K562 (cell line): Measurements from ENCODE around the gene BTRC. TPM values are rescaled to one million over a fixed set of nuclear protein-coding genes. Genes with fewer than 3 reads are reported as not detected.

ENCODE experiments used
- CBFB ChIP-seq: sonication (generic); formaldehyde crosslinking; IDR thresholded peaks from 2 replicates; pipeline ENCODE4 v1.4.0; 2020; ENCODE audit warnings: mild to moderate bottlenecking, missing genetic modification reagents
- CREBBP ChIP-seq: IDR thresholded peaks from one replicate; pipeline ENCODE4 v1.6.1; 2012; ENCODE audit warnings: low read depth, mild to moderate bottlenecking, control low read depth, inconsistent platforms, low read length
- HCFC1 ChIP-seq: IDR thresholded peaks from 2 replicates; pipeline ENCODE4 v1.6.1; 2012; ENCODE audit warnings: low read depth, low read length, improper control_type of control experiment
- L3MBTL2 ChIP-seq: fragments of 450-650 bp; IDR thresholded peaks from 2 replicates; pipeline ENCODE4 v1.6.1; 2016; ENCODE audit warnings: mild to moderate bottlenecking, moderate library complexity
- MAFF ChIP-seq: IDR thresholded peaks from 2 replicates; pipeline ENCODE4 v1.6.1; 2012; ENCODE audit warnings: low read length, improper control_type of control experiment
- MBD2 ChIP-seq: sonication (generic); IDR thresholded peaks from 2 replicates; pipeline ENCODE4 v1.6.1; 2016; ENCODE audit warnings: low read depth, borderline replicate concordance
- NFE2 ChIP-seq: IDR thresholded peaks from 2 replicates; pipeline ENCODE4 v1.6.1; 2014; ENCODE audit warnings: antibody characterized with exemption, low read depth
- NR2C2 ChIP-seq, 2 experiments: fragments of 200-800 bp in 1 of 2; sonication (Bioruptor generic) in 1 of 2; sonication (generic) in 1 of 2; formaldehyde crosslinking in 1 of 2; IDR thresholded peaks; 2 replicates each; pipeline versions ENCODE4 v1.6.1 to v1.8.0; 2016 to 2022; ENCODE audit warnings: mild to moderate bottlenecking in 1 of 2, missing compliant biosample characterization in 1 of 2, missing genetic modification characterization in 1 of 2, missing genetic modification reagents in 1 of 2
- POU5F1 ChIP-seq: fragments of 150-350 bp; IDR thresholded peaks from 2 replicates; pipeline ENCODE4 v1.6.1; 2014; ENCODE audit warnings: borderline replicate concordance, low read length, low read depth, mild to moderate bottlenecking; ENCODE audit not compliant: partially characterized antibody
- SIX5 ChIP-seq, 2 experiments: IDR thresholded peaks; 2 replicates each; pipeline ENCODE4 v1.6.1; 2011; ENCODE audit warnings: low read length in 2 of 2, borderline replicate concordance in 1 of 2, low read depth in 1 of 2, mild to moderate bottlenecking in 1 of 2, moderate library complexity in 1 of 2; ENCODE audit not compliant: insufficient read depth in 1 of 2
- SLC30A9 ChIP-seq: fragments of 250-450 bp; sonication (Bioruptor Pico); IDR thresholded peaks from 2 replicates; pipeline ENCODE4 v1.8.0; 2022; ENCODE audit warnings: mild to moderate bottlenecking, moderate library complexity
- TRIM28 ChIP-seq: fragments of 450-650 bp; IDR thresholded peaks from 2 replicates; pipeline ENCODE4 v1.6.1; 2017
- ZNF324 ChIP-seq: fragments of 250-450 bp; sonication (Bioruptor Pico); IDR thresholded peaks from 2 replicates; pipeline ENCODE4 v1.4.0; 2020; ENCODE audit warnings: mild to moderate bottlenecking
- polyA plus RNA-seq, 8 experiments: library from polyadenylated mRNA; depleted of rRNA in 4 of 8; stranded (reverse) in 5 of 8; unstranded in 3 of 8; fragments of >200 nt; fragmentation: Nextera tagmentation in 2 of 8; fragmentation: Illumina TruSeq in 1 of 8; extraction: Ambion mirVana in 2 of 8; extraction: Trizol in 1 of 8; gene quantifications; 2 replicates each; pipeline versions ENCODE4 v1.2.1 to v1.2.3, GENCODE V29; 2011 to 2014; ENCODE audit warnings: inconsistent platforms in 1 of 8, missing spikeins in 1 of 8
- total RNA-seq, 7 experiments: library from RNA; depleted of rRNA in 6 of 7; stranded (reverse); fragments of >200 nt in 6 of 7; fragmentation: Illumina TruSeq in 2 of 7; extraction: Trizol in 2 of 7; gene quantifications; 2 replicates each; pipeline versions ENCODE4 v1.2.1 to v1.2.3, GENCODE V29; 2011 to 2021; ENCODE audit warnings: low replicate concordance in 1 of 7
- TF ChIP-seq, protein P1 (sequence below): fragments of 200-600 bp; sonication (generic); IDR thresholded peaks from one replicate; pipeline ENCODE4 v1.6.1; 2012; ENCODE audit warnings: mild to moderate bottlenecking, low read depth, low read length, inconsistent platforms

BTRC gene
- total and polyA plus RNA-seq, 9 of the 15 experiments (the other 6 are each of a cell fraction or from before 2014, with no cell fraction given): 1.6 to 15.4 (median 7.0) TPM

DNA sequence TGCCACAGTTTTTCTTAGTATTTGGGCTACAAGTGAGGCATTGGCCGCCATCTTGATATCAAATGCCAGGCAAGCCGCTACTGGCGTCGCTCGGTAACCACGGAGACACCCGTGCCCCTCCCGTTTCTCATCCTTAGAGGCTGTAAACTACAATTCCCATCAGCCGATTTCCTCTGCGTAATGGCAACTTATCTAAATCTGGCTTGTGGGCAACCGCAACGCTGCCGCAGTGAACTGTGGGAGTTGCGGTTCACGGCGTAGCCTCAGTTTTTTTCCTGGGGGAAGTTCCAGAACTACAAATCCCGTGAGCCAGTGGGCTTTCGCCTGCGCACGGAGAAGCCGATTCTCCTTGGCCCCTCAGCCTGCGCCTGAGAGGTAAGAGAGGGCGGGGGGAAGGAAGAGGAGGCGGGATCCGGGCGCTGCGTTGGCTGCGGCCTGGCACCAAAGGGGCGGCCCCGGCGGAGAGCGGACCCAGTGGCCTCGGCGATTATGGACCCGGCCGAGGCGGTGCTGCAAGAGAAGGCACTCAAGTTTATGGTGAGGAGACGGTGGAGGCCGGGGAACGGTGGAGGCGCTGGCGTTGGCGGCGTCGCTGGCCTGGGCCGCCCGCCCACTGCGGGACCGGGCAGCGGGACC, at the start of gene BTRC (continued):
- TF ChIP-seq SLC30A9 (CRISPR knock-in tag) (no peak), TRIM28 (no peak), MBD2 (peak; percentile 90), SIX5 (IDR thresholded peaks at IDR 0.05; ENCODE audit: borderline replicate concordance in 1 of 2, insufficient read depth in 1 of 2, low read depth in 1 of 2, low read length in 2 of 2) (peak; percentile 88 to 94), ZNF324 (CRISPR knock-in tag) (no peak), CREBBP (no peak), HCFC1 (peak; percentile 99), MAFF (0 out of 2 replicates have a peak, but pooled peaks have one; percentile 13), POU5F1 (peak; percentile 63), CBFB (peak; percentile 98), NFE2 (peak; percentile 11; the same call in 1 of the 2 replicates), NR2C2 (CRISPR knock-in tag; IDR thresholded peaks at IDR 0.05) (no peak), NR2C2 (tag; IDR thresholded peaks at IDR 0.05) (peak; percentile 89), L3MBTL2 (peak; percentile 49; the same call in 1 of the 2 replicates)
- TF ChIP-seq, protein P1, sequence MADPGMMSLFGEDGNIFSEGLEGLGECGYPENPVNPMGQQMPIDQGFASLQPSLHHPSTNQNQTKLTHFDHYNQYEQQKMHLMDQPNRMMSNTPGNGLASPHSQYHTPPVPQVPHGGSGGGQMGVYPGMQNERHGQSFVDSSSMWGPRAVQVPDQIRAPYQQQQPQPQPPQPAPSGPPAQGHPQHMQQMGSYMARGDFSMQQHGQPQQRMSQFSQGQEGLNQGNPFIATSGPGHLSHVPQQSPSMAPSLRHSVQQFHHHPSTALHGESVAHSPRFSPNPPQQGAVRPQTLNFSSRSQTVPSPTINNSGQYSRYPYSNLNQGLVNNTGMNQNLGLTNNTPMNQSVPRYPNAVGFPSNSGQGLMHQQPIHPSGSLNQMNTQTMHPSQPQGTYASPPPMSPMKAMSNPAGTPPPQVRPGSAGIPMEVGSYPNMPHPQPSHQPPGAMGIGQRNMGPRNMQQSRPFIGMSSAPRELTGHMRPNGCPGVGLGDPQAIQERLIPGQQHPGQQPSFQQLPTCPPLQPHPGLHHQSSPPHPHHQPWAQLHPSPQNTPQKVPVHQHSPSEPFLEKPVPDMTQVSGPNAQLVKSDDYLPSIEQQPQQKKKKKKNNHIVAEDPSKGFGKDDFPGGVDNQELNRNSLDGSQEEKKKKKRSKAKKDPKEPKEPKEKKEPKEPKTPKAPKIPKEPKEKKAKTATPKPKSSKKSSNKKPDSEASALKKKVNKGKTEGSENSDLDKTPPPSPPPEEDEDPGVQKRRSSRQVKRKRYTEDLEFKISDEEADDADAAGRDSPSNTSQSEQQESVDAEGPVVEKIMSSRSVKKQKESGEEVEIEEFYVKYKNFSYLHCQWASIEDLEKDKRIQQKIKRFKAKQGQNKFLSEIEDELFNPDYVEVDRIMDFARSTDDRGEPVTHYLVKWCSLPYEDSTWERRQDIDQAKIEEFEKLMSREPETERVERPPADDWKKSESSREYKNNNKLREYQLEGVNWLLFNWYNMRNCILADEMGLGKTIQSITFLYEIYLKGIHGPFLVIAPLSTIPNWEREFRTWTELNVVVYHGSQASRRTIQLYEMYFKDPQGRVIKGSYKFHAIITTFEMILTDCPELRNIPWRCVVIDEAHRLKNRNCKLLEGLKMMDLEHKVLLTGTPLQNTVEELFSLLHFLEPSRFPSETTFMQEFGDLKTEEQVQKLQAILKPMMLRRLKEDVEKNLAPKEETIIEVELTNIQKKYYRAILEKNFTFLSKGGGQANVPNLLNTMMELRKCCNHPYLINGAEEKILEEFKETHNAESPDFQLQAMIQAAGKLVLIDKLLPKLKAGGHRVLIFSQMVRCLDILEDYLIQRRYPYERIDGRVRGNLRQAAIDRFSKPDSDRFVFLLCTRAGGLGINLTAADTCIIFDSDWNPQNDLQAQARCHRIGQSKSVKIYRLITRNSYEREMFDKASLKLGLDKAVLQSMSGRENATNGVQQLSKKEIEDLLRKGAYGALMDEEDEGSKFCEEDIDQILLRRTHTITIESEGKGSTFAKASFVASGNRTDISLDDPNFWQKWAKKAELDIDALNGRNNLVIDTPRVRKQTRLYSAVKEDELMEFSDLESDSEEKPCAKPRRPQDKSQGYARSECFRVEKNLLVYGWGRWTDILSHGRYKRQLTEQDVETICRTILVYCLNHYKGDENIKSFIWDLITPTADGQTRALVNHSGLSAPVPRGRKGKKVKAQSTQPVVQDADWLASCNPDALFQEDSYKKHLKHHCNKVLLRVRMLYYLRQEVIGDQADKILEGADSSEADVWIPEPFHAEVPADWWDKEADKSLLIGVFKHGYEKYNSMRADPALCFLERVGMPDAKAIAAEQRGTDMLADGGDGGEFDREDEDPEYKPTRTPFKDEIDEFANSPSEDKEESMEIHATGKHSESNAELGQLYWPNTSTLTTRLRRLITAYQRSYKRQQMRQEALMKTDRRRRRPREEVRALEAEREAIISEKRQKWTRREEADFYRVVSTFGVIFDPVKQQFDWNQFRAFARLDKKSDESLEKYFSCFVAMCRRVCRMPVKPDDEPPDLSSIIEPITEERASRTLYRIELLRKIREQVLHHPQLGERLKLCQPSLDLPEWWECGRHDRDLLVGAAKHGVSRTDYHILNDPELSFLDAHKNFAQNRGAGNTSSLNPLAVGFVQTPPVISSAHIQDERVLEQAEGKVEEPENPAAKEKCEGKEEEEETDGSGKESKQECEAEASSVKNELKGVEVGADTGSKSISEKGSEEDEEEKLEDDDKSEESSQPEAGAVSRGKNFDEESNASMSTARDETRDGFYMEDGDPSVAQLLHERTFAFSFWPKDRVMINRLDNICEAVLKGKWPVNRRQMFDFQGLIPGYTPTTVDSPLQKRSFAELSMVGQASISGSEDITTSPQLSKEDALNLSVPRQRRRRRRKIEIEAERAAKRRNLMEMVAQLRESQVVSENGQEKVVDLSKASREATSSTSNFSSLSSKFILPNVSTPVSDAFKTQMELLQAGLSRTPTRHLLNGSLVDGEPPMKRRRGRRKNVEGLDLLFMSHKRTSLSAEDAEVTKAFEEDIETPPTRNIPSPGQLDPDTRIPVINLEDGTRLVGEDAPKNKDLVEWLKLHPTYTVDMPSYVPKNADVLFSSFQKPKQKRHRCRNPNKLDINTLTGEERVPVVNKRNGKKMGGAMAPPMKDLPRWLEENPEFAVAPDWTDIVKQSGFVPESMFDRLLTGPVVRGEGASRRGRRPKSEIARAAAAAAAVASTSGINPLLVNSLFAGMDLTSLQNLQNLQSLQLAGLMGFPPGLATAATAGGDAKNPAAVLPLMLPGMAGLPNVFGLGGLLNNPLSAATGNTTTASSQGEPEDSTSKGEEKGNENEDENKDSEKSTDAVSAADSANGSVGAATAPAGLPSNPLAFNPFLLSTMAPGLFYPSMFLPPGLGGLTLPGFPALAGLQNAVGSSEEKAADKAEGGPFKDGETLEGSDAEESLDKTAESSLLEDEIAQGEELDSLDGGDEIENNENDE: no peak
